Choroid plexus epithelial cell (primary cell): ENCODE measurements around the gene ST6GALNAC3.

Experiments used
- DNase-seq: peaks from one replicate; pipeline ENCODE4 v3.0.0-alpha.2; 2010; ENCODE audit warnings: low read depth
- H3K4me3 ChIP-seq: 2 replicates; pipeline ENCODE4 v1.5.1; 2011; ENCODE audit warnings: low read depth, mild to moderate bottlenecking, control low read depth, low read length, moderate library complexity
- TF ChIP-seq, protein P1 (sequence below): conservative IDR thresholded peaks from 2 replicates; pipeline ENCODE4 v1.5.1; 2011; ENCODE audit warnings: low read depth, mild to moderate bottlenecking, control low read depth, inconsistent platforms, low read length, moderate library complexity

ST6GALNAC3 gene

DNA sequence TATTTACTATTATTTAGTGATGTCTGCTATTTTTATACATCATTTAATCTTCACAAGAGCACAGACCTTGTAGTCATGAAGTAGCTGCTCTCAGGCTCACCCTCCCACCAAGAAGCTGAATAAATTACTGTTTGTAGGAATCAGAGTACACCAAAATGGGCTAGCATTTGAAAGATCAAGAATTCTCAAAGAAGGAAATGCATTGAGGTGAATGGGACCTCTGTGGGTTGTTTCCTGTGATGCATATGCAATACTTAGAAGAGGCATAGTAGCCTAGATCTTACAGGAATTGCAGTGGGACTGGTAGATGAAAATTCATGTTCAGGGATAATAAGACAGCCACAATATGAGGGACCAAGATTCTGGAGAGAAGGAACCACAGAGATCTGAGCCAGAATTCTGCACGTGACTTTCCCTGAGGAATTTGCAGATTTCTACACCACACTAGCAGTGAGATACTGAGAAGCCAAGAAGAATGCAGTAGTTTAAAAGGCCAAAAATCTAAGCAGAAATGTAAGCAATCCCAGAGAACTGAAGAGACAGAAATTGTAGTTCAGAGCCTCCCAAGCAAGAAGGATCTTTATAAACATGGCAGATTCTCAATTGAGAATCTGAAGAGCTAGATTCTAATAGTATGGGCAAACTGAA is 307.0 kb downstream of the ST6GALNAC3 start:
- DNase-seq, result peak; percentile 51
- H3K4me3 ChIP-seq, result no peak overlapping the region
- TF ChIP-seq, protein P1, sequence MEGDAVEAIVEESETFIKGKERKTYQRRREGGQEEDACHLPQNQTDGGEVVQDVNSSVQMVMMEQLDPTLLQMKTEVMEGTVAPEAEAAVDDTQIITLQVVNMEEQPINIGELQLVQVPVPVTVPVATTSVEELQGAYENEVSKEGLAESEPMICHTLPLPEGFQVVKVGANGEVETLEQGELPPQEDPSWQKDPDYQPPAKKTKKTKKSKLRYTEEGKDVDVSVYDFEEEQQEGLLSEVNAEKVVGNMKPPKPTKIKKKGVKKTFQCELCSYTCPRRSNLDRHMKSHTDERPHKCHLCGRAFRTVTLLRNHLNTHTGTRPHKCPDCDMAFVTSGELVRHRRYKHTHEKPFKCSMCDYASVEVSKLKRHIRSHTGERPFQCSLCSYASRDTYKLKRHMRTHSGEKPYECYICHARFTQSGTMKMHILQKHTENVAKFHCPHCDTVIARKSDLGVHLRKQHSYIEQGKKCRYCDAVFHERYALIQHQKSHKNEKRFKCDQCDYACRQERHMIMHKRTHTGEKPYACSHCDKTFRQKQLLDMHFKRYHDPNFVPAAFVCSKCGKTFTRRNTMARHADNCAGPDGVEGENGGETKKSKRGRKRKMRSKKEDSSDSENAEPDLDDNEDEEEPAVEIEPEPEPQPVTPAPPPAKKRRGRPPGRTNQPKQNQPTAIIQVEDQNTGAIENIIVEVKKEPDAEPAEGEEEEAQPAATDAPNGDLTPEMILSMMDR, result no peak

DNA sequence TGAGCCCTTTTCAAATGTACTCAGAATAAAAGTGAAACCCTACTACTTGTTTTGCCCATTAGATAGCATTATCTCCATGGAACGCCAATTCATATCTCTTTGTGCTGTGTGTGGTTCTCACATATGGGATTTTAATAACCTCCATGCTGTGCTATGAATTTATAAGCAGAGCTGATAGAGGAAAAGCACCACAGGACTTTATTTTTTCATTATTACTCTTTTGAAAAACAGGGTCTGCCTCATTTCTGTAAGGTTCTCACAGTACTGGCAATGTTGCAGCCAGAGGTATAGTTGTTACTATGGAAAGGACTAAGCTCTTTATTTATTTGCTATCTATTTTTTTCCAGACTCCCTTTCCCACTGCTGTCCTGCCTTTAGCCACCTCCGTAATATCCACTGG is 313.7 kb downstream of the ST6GALNAC3 start:
- no peak for DNase-seq
- TF ChIP-seq, protein P1, result no peak
- no peak overlapping the region for H3K4me3 ChIP-seq

DNA sequence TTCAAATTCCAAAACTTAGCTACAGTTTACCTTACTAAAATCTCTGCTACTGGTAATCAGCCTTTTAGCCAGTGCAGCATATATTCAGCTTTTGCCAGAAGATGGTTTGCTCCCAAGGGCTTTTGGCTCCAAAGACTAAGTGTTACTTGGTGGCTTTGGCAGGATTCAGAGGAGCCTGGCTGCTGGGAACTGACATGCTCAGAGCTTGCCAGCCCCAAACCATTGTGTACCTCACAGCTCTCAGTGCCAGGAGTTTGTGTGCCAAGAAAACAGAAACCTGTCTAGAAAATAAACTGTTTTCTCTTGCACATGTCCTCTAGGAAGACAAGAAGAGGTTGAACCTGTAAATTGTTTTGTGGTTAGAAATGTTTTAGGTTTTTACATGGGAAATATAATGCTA is 315.9 kb downstream of the ST6GALNAC3 start:
- no peak overlapping the region for H3K4me3 ChIP-seq
- no peak for DNase-seq
- TF ChIP-seq, protein P1, result no peak

DNA sequence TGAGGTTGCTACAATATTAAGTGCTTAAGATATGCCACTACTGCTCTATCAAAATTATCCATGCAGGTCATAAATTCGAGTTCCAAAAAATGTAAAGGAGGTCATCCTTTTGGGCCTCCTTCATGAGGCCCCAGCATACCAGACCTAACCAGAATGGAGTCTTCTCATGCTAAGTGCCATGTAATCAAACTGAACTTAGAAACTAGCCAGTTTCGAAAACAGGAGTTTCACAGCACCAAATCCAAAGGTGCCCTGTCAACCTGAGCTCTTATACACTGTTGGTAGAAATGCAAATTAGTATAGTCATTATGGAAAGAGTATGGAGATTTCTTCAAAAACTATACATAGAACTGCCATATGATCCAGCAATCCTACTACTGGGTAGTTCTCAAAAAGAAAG is 320.5 kb downstream of the ST6GALNAC3 start:
- TF ChIP-seq, protein P1, result no peak
- no peak overlapping the region for H3K4me3 ChIP-seq
- DNase-seq, result no peak

DNA sequence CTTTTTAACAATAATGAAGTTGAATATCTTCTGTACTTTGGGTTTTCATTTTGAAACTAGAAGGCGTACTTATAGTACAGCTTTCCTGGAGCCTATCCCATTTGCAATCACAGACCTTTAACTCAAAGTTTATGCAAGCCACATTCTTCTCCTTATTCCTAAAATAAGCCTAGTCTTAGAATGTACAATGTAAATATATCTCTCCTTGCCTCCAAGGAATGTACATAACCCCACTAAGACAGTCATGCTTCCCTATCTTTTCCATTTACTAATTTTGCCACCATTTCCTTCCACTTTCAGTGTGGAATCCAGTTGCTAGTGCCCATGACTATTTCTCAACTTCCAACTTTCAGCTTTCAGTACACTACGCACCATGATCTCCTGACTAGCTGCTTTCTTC is 327.6 kb downstream of the ST6GALNAC3 start:
- TF ChIP-seq, protein P1, result no peak
- DNase-seq, result no peak
- no peak overlapping the region for H3K4me3 ChIP-seq

DNA sequence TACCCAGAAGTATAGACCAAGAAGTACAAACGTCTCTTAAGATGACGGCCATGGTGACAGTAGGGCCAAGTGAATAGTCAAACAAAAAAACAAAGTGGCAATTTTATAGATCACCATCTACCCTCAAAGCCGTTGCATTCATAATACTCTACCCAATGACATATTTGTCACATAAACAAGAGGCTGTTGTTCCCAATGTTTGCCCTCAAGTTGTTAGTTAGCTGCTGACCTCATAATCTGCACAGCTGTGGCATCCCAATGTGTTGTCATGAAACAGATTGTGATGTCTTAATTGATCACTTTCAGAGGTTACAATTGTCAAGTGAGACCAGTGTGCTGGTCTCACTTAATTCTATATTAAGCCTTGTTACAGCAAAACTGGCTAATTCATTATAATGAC is 333.8 kb downstream of the ST6GALNAC3 start:
- no peak for DNase-seq
- no peak overlapping the region for H3K4me3 ChIP-seq
- TF ChIP-seq, protein P1, result no peak

DNA sequence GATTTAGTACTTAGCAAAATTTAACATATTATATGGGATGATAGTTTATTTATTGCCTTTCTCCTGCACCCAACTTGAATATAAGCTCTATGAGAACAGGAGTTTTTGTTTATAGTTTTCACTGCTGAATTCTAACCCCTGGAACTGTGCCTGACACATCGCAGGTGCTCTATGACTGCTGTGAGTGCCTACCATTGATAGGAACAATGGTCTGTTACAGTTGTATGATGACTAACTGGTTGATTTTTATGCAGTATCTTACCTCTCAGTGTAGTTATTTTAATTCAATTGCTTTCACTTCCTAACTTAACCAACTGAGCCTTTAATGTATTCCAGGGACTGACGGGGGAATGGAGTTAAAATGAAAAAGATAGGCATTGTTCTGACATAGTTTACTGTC is 336.0 kb downstream of the ST6GALNAC3 start:
- DNase-seq, result no peak
- TF ChIP-seq, protein P1, result no peak
- no peak overlapping the region for H3K4me3 ChIP-seq
